ENCODE measurements around the gene SIRT3. TPM values are rescaled to one million over a fixed set of nuclear protein-coding genes. Genes with fewer than 3 reads are reported as not detected.

The SIRT3 gene
- total RNA-seq, 1 experiment from 2014 or later: 13.9 TPM

DNA sequence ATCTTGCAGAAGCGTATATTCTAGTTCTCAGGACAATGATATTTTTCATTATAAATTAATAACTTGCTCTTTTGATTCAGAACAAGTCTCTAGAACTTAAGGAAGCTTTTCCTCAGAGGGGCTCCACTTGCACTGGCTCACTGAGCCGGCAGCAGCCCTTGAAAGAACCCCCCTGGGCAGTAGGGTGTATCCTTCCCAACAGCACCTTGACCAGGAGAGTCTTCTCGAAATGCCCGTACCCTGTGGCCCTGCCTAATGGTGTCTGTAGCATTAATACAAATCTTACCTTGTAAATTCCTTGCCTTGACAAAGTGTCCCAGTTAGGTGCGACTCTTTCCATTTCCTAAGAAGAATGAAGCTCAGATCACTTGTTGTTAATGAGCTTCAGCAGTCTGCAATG is 14.1 kb upstream of the SIRT3 start:
- Histone ChIP-seq H4K8ac (replicated peaks; ENCODE audit: insufficient read length, low read depth, low read length) (no peak overlapping the region), H2BK15ac (ENCODE audit: low read depth, low read length) (no peak overlapping the region), H3K56ac (ENCODE audit: insufficient read length, low read depth, low read length) (no peak overlapping the region), H3K4me2 (ENCODE audit: insufficient read depth, insufficient read length, low read length) (no peak overlapping the region), H3K14ac (ENCODE audit: insufficient read depth, low read length) (no peak overlapping the region), H3K4me1 (ENCODE audit: insufficient read depth, low read length) (no peaks in the 10 kb centered on the region), H3K27me3 (ENCODE audit: insufficient read depth, low read length) (no peaks in the 10 kb centered on the region), H2AK5ac (ENCODE audit: insufficient read length, low read length) (no peak overlapping the region), H4K20me1 (ENCODE audit: control insufficient read depth, insufficient read depth, insufficient read length) (no peaks in the 10 kb centered on the region), H3K9ac (ENCODE audit: extremely low read depth, insufficient read length, low read length) (no peak overlapping the region), H3K4ac (ENCODE audit: low read depth, low read length) (no peak overlapping the region), H4K5ac (ENCODE audit: insufficient read length, low read depth, low read length) (no peak overlapping the region), H3T11ph (ENCODE audit: low read length) (no peak overlapping the region), H2BK120ac (ENCODE audit: low read depth, low read length, poor library complexity, severe bottlenecking) (no peak overlapping the region), H3K79me1 (ENCODE audit: insufficient read depth, low read depth, low read length, poor library complexity, severe bottlenecking) (no peaks in the 10 kb centered on the region), H3K18ac (ENCODE audit: insufficient read length, low read depth, low read length) (no peak overlapping the region), H2AFZ (ENCODE audit: low read length) (no peak overlapping the region), H2BK20ac (ENCODE audit: low read depth, low read length, poor library complexity, severe bottlenecking) (no peak overlapping the region), H2BK5ac (ENCODE audit: insufficient read length, low read length) (no peak overlapping the region), H4K91ac (ENCODE audit: insufficient read length, low read depth, low read length) (no peak overlapping the region), H3K23me2 (ENCODE audit: insufficient read length, low read depth, low read length, poor library complexity, severe bottlenecking) (no peaks in the 10 kb centered on the region), H3K9me3 (ENCODE audit: control insufficient read depth, low read depth, low read length) (no peaks in the 10 kb centered on the region), H3K79me2 (ENCODE audit: insufficient read depth, low read length) (no peaks in the 10 kb centered on the region), H3K23ac (ENCODE audit: insufficient read length, low read depth, low read length) (no peak overlapping the region), H3K27ac (ENCODE audit: insufficient read length, low read depth, low read length) (no peak overlapping the region), H2BK12ac (ENCODE audit: insufficient read length, low read depth, low read length) (no peak overlapping the region)
- no peaks in the 10 kb centered on the region for H3K9me3 Mint-ChIP-seq
- H3K4me3 Mint-ChIP-seq: no peak overlapping the region
- H3K27ac Mint-ChIP-seq: peak overlapping the region in 1 of 3 experiments; percentile 90; a peak in 1 of 7 replicates
- no peak for DNase-seq
- H3K4me1 Mint-ChIP-seq: peaks cover 0 to 5% of the 10 kb centered on the region in 2 experiments; a peak in 2 of 4 replicates
- H3K36me3 Mint-ChIP-seq (ENCODE audit: insufficient read depth in 1 of 3, low read depth in 3 of 3): peaks cover 49 to 75% (median 57%) of the 10 kb centered on the region in 3 experiments
- no peaks in the 10 kb centered on the region; the same call in 1 of the 2 replicates for H3K27me3 Mint-ChIP-seq (ENCODE audit: low read depth)
- TF ChIP-seq, protein P1, sequence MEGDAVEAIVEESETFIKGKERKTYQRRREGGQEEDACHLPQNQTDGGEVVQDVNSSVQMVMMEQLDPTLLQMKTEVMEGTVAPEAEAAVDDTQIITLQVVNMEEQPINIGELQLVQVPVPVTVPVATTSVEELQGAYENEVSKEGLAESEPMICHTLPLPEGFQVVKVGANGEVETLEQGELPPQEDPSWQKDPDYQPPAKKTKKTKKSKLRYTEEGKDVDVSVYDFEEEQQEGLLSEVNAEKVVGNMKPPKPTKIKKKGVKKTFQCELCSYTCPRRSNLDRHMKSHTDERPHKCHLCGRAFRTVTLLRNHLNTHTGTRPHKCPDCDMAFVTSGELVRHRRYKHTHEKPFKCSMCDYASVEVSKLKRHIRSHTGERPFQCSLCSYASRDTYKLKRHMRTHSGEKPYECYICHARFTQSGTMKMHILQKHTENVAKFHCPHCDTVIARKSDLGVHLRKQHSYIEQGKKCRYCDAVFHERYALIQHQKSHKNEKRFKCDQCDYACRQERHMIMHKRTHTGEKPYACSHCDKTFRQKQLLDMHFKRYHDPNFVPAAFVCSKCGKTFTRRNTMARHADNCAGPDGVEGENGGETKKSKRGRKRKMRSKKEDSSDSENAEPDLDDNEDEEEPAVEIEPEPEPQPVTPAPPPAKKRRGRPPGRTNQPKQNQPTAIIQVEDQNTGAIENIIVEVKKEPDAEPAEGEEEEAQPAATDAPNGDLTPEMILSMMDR (conservative IDR thresholded peaks at IDR 0.05): no peak
- WGBS (ENCODE audit: extremely low coverage, insufficient read length, low lambda C conversion rate): no CpG with 5 or more reads among the region's 5 CpGs

Data from H9 (cell line).